HG02885 (cell line): ENCODE data around the gene VASH2.
A peak's percentile ranks its signal among the peaks of the same experiment; 100 is the strongest.
"Not testable (repeated sequence)": the region's sequence is repeated elsewhere in the genome, so short reads cannot be mapped to it uniquely, and the experiment has no call there.

Source experiments
- ATAC-seq: cut with Tn5 transposase; IDR thresholded peaks from one replicate; pipeline ENCODE4 v1.9.1; 2021; ENCODE audit warnings: mild to moderate bottlenecking; ENCODE audit not compliant: unreplicated experiment, poor library complexity

VASH2 gene

DNA sequence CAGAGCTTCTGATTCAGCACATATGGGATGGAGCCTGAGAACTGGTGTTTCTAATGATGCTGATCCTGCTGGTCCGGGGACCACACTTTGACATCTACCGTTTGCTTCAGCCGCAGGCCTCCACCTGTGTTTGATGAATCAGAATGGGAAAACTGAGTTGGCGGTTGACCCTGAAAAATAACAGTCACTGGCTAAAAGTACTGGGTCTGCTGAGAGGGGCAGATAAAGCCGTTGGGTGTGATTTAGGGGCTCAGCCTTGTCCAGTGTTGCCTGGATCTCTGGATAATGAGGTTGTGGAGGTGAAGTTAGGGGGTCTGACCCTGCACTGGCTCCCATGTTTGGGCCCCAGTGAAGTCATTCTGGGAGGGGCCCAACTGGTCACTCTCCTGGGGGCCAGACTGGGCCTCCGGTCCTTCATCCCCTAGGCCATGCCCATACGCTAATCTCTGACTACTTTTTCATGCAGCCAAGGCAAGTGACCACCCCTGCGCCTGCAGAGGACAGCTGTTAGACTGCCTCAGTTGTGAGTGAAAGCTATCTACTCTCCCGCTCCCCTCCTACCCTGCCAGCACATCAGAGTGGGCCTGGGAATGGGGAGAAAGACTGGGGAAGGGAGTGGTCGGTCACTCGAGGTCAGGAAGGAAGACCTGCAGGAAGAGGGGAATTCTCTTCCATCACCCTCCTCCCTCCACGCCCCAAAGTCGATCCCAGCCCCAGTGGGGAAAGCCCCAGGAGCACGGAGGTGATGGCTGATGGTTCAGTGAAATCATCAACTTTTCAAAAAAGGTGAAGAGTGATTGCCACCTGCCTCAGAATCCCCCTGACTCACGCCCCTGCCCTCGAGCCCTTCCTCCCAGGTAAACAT, 27.7 kb downstream of the VASH2 start:
- peak; percentile 56 for ATAC-seq

DNA sequence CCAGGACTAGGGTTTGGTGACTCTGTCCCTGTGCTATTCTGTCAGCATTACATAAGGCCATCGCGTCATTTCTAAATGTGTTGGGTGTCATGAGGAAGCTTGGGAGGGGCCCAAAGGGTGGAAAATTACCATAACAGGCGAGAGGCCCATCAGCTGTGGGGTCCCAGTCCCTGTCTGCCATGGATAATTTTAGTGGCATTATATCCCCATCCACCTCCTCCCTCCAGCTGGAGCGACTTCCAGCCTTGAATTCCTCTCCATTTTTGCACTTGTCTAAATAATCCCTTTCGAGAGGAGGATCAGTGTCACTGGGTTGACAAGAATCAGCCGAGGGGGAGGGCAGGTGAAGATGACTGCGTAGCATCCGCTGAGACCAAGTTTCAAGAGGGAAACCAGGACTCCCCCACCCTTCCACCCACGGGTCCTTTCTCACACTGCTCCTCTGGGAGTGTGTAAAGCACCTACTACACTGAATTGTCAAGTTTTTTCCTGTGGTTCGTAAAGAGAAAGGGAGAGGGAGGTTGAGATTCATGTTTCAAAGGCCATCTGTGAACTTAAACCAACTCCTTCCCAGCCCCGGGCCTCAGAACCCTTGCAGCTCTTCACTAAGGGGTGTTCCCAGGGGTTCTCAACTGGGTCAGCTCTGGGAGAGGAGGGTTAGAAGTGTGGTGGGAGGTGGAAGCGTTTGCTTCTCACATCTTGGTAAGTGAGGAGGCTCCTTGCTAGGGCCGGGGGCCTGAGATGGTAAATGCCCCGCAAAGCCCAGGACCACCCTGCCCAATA, 29.2 kb downstream of the VASH2 start:
- ATAC-seq: peak; percentile 79

DNA sequence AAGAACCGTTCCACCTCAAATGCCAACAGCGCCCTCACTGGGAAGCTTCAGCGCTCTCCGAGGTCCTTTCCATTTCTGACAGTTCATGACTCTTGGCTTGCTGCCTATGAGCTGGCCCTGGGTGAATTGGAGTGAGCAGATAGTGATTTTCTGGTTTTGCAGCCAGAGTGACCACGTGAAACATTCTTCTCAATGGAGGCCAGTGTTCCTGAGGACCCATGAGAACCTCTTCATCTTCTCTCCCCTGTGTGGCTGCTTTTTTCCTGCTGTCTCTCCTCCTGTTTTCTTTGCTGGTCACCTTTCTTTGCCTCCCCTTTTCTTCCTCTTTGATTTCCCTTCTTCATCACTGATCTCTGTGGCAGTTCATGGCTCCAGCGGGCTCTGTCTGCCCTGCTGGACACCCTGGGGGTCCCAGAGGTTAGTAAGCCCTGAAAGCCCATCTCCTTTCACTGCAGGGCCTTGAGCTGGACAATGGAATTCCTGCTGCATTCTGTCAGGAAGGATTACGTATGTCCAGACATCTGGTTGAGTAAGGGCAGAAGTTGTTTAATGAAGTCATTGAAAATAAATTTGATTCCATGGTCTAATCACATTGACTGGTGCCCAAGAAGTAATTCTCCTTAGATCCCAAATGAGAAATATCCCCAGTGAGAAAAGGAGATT, 29.9 kb downstream of the VASH2 start:
- no peak for ATAC-seq

DNA sequence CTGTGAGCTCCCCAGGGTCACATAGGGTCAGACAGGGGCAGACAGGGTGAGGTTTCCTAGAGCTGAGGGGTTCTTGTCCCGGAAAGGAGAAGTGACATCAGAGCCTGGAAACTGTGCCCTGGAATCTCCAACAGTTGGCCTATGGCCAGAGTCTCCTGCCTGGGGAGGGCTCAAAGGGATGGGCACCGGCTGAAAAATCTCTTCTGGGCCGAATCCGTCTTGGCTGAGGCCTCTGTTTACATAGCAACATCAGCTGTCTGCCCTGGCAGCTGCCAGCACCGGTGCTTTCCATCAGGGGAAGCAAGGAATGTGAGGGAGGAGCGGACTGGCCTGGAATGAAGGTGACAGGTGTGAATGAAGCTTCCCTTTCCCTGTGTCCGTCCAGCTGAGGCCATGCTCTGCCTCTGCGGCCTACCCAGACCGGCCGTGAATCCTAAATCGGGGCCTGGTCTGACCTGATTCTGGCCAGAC, 30.7 kb downstream of the VASH2 start:
- ATAC-seq: no peak

DNA sequence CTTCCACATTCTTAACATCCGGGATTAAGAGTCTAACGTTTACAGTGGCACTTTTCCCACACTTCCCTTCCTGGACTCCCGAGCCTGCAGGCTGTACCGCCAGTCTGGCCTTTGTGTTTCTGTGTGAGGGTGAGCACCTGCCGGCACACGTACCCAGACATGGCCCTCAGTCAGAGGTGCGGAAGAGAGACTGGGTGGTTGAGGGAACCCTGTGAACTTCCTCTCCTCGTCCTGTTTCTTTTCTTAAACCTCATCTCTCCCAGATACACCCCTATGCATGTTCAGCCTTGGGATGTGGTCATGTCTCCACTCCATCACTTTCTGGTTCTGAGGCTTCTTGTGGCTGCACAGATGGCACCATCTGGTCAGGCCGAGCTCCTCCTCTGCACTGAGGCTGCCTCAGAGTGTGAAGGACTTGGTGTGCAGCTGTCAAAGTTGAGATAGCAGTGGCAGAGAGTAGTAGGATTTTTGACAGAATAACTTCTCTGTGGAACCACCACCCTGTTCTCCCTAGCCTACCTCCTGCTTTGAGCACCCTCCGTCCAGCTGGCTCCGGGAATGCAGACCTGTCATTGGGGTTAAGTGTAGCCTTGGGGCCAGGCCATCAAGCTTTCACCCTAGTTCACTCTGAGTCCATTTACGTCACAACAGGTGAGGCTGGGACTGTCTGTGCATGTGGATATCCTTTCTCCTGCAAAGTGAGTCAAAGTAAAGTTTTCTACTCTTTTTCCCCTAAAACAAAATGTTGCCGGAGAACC, 31.4 kb downstream of the VASH2 start:
- ATAC-seq: peak; percentile 27

DNA sequence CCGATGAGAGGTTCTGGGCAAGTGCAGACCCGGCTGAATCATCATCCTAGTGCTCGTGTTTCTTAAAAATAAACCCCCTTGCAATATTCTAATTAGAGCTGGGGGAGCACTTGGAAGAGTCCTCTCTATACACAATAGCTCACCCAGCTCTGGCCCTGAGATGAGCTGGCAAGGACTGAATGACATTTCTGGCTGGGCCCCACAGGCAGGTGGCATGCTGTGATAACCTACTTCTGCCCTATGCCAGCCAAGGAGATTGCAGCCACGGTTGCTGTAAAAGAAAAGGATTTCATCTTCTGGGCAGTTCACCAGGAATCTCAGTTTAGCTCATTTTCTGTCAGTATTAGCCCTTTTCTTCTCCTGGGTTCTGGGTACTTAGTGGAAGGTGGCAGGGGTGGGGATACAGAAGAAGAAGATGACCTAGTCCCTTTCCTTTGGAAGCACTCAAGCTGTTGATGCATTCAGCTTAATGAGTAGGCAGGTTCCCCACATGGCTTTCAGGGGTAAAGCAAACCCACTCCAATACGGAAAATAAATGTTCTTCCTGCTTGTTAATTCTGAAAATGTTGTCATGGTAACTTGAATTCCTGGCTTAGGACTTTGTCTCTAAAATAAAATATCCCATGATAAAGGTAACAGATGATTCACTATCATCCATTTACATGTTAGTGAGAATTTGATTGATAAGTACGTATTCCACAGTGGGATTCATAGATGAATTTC, 32.2 kb downstream of the VASH2 start:
- no peak for ATAC-seq

DNA sequence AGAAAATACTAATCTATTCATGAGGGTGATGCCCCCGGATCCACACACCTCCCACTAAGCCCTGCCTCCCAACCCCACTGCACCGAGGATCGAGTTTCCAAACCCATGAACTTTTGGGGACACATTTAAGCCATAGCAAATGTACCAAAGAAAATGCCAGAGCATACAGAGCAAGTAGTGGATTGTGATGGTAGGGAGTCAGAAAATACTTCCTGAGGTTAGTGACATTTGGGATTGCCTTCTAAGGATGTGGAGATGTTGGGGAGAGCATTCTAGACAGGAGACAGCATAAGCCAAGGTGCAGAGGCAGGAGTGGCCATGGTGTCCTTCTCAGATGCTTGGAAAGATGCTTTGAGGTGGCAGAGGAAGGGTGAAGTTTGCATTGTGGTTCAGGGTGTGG, 33.1 kb downstream of the VASH2 start:
- ATAC-seq: no peak

DNA sequence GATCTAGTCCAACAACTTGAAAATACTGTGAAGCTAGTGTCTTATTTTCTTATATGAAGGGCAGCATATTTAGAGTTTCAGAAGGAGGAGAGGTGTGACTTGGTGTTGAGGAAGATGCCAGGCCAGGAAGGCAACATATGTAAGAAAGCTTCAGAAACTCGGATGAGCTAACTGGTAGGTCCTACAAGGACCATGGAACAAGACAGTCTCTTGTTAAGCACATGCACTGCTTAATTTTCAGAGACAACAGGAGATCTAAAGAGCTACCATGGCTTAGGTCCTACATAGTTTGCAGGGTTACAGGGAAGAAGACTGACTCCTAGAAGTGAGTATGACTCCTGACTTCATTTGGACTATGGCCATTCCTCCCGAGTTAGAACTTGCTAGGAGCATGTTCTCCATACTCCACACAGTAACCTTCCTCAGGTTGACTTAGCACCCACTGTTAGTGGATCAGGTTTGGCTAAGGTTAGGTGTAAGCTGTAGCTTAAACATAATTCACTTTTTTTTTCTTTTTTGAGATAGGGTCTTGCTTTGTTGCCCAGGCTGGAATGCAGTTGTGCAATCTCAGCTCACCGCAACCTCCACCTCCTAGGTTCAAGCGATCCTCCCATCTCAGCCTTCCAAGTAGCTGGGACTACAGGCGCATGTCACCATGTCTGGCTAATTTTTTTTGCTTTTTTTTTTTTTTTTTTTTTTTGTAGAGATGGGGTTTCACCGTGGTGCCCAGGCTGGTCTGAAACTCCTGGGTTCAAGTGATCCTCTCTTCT, 34.4 kb downstream of the VASH2 start:
- ATAC-seq: no peak

DNA sequence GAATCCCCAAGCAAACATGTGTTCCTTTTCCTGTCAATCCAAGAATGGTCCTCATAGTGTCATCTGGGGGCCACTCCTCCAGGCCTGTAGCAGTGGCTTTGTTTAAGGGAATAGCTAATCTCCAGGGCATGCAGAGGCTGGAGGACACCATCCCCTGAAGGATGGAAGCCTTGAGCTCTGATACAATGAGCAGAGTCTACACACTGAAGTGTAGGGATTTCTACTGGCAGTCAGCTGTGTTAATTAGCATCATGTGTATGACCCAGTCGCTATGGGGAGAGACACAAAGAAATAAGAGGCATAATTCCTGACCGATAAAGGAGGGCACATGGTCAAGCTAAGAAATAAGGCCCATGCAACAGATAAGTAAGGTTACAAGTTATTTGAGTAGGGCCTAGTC, 36.2 kb downstream of the VASH2 start:
- ATAC-seq: no peak

DNA sequence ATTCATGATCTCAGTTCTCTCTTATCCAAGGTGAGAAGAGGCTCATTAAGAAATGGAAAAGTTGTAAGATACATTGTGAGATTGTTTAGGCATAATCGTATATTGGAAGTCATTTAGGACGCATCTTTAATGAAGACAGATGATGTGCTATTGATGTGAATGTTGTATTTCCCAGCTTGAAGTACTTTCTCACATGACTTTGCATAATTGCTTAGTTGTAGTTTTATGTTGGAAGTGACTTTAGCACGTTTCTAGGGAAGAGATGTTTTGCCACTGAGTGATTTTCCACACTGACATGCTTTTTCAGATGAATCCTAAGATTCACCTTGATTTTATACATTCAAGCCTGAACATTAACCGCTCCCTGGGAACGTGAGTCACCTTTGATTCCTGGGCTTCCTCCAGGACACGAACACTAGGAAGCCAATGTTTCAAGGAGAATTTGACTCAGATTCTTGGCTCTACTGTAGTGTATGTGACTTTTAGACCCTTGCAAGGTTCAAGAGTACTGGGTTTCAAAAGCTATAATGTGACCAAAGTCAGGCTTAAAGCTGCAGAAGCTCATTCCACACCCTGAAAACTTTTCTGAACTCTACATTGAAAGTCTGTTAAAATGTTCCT, 37.5 kb downstream of the VASH2 start:
- ATAC-seq: no peak

DNA sequence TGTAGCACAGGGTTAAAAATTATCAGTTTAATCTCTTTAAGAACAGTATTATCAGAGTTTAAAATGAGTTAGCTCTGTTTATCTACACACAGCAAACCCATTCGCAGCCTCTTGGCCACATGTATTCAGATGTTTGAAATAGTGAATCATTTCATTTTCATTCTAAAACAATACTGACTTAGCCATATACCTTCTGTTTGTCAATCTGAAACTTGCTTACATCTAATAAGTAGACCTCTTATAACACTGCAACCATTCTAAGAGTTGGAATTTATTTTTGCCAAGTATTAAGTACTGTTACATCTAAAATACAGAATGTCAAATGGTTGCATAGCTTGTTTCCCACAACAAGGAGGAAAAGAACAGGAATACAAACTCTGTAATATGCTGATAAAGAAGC, 39.9 kb downstream of the VASH2 start:
- ATAC-seq: no peak

DNA sequence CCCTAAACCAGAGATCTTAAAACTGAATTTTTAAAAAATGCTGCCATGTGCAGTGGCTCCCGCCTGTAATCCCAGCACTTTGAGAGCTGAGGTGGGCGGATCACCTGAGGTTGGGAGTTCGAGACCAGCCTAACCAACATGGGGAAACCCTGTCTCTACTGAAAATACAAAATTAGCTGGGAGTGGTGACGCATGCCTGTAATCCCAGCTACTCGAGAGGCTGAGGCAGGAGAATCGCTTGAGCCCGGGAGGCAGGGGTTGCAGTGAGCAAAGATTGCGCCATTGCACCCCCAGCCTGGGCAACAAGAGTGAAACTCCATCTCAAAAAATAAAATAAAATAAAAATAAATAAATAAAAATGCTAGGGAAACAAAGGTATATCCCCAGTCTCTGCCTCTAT, 43.6 kb downstream of the VASH2 start:
- not testable (repeated sequence) for ATAC-seq

DNA sequence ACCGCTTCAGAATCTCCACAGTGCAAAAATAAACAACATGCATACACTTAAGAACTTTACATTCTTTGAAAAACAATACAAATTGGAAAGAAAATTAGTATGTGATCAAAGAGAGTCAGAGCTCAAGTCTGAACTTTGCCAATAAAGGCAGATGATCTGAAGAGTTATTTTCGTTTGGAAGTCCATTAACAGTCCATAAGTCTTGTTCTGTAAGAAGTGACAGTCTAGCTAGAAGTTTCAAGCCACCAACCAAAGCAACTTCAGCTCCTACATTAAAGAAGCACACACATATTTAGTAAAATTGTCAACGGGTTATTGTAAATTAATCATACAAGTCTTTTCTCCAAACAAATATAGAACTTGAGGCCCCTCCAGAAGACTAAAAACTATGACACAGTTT, 44.6 kb downstream of the VASH2 start:
- no peak for ATAC-seq

DNA sequence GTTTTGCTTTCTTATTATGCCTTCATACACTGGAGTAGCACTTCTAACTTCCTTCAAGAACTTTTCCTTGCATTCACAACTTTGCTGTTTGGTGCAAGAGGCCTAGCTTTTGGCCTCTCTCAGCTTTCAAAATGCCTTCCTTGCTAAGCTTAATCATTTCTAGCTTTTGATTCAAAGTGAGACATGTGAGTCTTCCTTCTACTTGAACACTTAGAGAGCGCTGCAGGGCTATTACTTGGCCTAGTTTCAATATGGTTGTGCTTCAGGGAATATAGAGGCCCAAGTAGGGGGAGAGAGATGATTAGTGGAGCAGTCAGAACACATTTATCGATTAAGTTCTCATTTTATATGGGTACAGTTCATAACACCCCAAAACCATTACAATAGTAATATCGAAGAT, 52.9 kb downstream of the VASH2 start:
- no peak for ATAC-seq

DNA sequence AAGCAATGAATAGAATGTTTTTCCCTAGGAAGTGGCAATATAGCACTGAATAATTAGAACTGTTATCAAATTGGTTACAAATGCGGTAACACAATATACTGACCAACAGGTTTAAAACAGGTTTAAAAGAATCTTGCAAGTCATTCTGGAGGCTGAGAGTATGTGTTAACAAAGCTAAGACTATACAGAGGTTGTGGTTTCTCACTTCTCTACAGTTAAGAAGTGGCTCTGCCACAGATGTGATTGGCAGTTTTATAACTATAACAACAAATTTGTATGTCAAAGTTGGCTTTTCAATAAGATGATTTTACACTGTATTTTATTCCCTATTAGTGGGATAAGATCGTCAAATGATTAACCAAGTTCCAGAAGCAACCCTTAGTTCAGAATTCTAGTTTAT, 58.2 kb downstream of the VASH2 start:
- peak; percentile 62 for ATAC-seq

DNA sequence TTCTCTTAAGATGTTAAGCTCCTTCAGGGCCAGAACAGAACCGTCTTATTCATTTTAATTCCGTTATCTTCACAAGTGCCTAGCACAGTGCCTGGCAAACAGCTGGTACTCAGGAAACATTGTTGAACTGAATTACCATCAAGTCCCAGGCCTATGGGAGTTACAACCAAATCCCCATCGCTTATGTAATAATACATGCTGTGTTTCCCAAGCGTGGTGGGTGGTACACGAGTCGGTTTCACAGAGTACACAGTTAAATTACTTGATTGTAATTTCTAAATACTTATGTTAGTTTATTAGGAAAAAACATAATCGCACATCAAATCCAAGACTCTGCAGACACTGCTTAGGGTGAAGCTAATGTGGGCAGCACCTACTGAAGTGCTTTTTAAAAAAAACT, 64.3 kb downstream of the VASH2 start:
- ATAC-seq: no peak

DNA sequence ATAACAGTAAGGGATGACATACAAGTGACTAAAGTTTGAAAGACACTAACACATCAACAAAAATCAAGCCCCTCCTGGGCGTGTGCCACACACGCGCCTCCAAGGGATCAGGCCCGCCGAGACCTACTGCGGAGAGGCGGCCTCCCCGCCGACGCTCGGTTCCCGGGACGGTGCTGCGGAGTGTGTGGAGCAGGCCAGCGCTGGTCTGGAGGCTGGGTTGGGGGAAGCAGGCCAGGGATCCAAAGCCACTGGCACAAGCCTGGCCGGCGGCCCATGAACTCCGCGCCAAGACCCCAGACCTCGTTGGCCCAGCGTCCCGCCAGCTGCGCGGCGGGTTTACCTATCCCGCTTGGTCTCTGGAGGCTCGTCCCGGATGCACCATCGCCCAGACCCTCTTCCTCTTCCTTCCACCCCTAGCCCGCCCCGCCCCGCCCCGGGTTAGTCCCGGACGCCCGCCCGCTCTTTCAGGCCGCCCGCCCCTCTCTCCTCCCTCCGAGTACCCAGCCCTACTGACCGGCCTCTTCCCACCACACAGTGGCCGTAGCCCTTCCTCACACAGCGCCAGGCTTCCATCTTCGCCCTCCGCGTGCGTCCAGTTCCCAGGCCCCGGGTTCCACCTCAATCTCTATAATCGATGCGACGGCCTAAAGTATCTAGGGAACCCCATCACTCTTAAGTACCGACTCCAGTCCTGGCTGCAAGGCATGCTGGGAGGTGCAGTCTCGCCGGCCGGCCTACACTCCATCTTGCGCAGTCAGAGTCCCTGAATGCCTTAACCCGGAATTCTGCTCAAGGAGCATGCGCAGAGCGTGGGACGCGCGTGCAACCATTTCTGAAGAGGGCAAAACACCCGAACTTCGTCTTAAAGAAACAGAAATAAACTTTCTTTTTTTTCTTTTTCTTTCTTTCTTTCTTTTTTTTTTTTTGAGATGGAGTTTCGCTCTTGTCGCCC, 65.0 kb downstream of the VASH2 start, which contains the start of gene ANGEL2:
Gene ANGEL2, minus strand, starts transcription at position 769 of the 952 bp plus-strand sequence. Its CDS starts 196 bp downstream, at position 573.
- peak; percentile 92 for ATAC-seq
